K562 (cell line): Measurements from ENCODE around the gene TMEM209. TPM values are rescaled to one million over a fixed set of nuclear protein-coding genes. Genes with fewer than 3 reads are reported as not detected.

Experiments
- ATAC-seq: fragments of 200-7000 bp; cut with Tn5 transposase; 3 replicates; pipeline ENCODE4 v1.9.1; 2020; ENCODE audit warnings: moderate library complexity
- BruUV-seq: library from RNA; stranded (reverse); fragments of 400-500 nt; replicated peaks from 2 replicates; lab custom pipeline; 2021; lab: Mats Ljungman, UMichigan
- CTCF ChIA-PET: fragments of 300-600 bp; formaldehyde crosslinking; extraction: SDS; loops from one replicate; lab custom pipeline; 2021; ENCODE audit warnings: low intra/inter-chr PET ratio; lab: Yijun Ruan, JAX
- POLR2A ChIA-PET: fragments of 300-600, 350-650 bp; sonication (Branson Sonifier 250); formaldehyde crosslinking; extraction: SDS; loops from one replicate; lab custom pipeline; 2021; ENCODE audit warnings: antibody characterized with exemption, inconsistent platforms; lab: Yijun Ruan, JAX
- DNase-seq, 4 experiments: peaks; one replicate each; pipeline versions ENCODE4 v3.0.0 to v3.0.0-alpha.2; 2011 to 2018; ENCODE audit warnings: low spot score in 3 of 4, mixed read lengths in 3 of 4; ENCODE audit errors: extremely low read depth in 1 of 4
- FAIRE-seq: peaks from 2 replicates; lab custom pipeline; 2011; peaks lifted over from hg19 to GRCh38; lab: Jason Lieb, UNC
- H2AFZ ChIP-seq: 2 replicates; pipeline ENCODE4 v1.6.0; 2011; ENCODE audit warnings: low read depth, low read length, control low read depth, inconsistent platforms
- H3K27ac ChIP-seq: fragments of 200-600 bp; 3 replicates; pipeline ENCODE4 v1.8.0; 2011; ENCODE audit warnings: low read depth, mild to moderate bottlenecking, control low read depth, inconsistent platforms, low read length, moderate library complexity, mixed read lengths; ENCODE audit errors: extremely low read depth
- H3K27me3 ChIP-seq, 2 experiments: fragments of 300-600 bp in 1 of 2; 2 replicates in 1 of 2; 3 replicates in 1 of 2; pipeline versions ENCODE4 v1.6.0 to v1.8.0; 2011; ENCODE audit warnings: inconsistent platforms in 2 of 2, low read length in 2 of 2, mild to moderate bottlenecking in 1 of 2, mixed read lengths in 1 of 2, moderate library complexity in 1 of 2; ENCODE audit not compliant: control insufficient read depth in 2 of 2, insufficient read depth in 2 of 2
- H3K36me3 ChIP-seq: fragments of 300-600 bp; 3 replicates; pipeline ENCODE4 v1.8.0; 2011; ENCODE audit warnings: mild to moderate bottlenecking, low read length, inconsistent platforms; ENCODE audit not compliant: control insufficient read depth, insufficient read depth
- H3K4me1 ChIP-seq, 2 experiments: fragments of 200-600 bp in 1 of 2; replicated peaks in 1 of 2; 2 replicates in 1 of 2; 3 replicates in 1 of 2; pipeline versions ENCODE4 v1.5.1 to v1.8.0; 2011; ENCODE audit warnings: inconsistent platforms in 2 of 2, low read length in 2 of 2, mild to moderate bottlenecking in 1 of 2, mixed read lengths in 1 of 2, moderate library complexity in 1 of 2; ENCODE audit not compliant: control insufficient read depth in 2 of 2, insufficient read depth in 2 of 2
- H3K4me2 ChIP-seq: 2 replicates; pipeline ENCODE4 v1.6.1; 2011; ENCODE audit warnings: low read length, control low read depth, inconsistent platforms, mixed read lengths; ENCODE audit not compliant: insufficient read depth
- H3K4me3 ChIP-seq: fragments of 200-600 bp; sonication (generic), shearing (Covaris generic); 2 replicates; pipeline ENCODE4 v1.5.1; 2016; ENCODE audit warnings: control low read depth, inconsistent platforms
- H3K79me2 ChIP-seq: fragments of 200-600 bp; 3 replicates; pipeline ENCODE4 v1.8.0; 2011; ENCODE audit warnings: low read length, inconsistent platforms; ENCODE audit not compliant: control insufficient read depth, insufficient read depth
- H3K9ac ChIP-seq, 2 experiments: 2 replicates each; pipeline versions ENCODE4 v1.6.0 to v1.6.1; 2011; ENCODE audit warnings: low read depth in 2 of 2, low read length in 2 of 2, control low read depth in 1 of 2, inconsistent platforms in 1 of 2, mild to moderate bottlenecking in 1 of 2, mixed read lengths in 1 of 2; ENCODE audit not compliant: insufficient read depth in 1 of 2
- H3K9me1 ChIP-seq: one replicate; pipeline ENCODE4 v1.6.0; 2011; ENCODE audit warnings: inconsistent platforms, mild to moderate bottlenecking, low read length, moderate library complexity; ENCODE audit not compliant: control insufficient read depth, insufficient read depth
- H3K9me3 ChIP-seq: replicated peaks from 2 replicates; pipeline ENCODE4 v1.5.1; 2011; ENCODE audit warnings: low read depth, low read length, inconsistent platforms; ENCODE audit not compliant: control insufficient read depth, insufficient read depth
- H4K20me1 ChIP-seq: replicated peaks from 2 replicates; pipeline ENCODE4 v1.6.1; 2011; ENCODE audit warnings: low read length, inconsistent platforms, mixed read lengths; ENCODE audit not compliant: control insufficient read depth, insufficient read depth
- MLX ChIP-seq, 2 experiments: fragments of 450-650 bp in 1 of 2; sonication (generic) in 1 of 2; formaldehyde crosslinking; conservative IDR thresholded peaks; 2 replicates each; pipeline versions ENCODE4 v1.4.0 to v1.8.1; 2020 to 2022; ENCODE audit warnings: mild to moderate bottlenecking in 1 of 2, missing genetic modification reagents in 1 of 2
- PCBP1 ChIP-seq: fragments of 200-400 bp; formaldehyde crosslinking; IDR thresholded peaks from 2 replicates; pipeline ENCODE4 v1.6.1; 2018; ENCODE audit warnings: mild to moderate bottlenecking, low read depth, low read length; ENCODE audit not compliant: poor library complexity, severe bottlenecking
- POLR2G ChIP-seq: fragments of 200-400 bp; formaldehyde crosslinking; IDR thresholded peaks from 2 replicates; pipeline ENCODE4 v1.6.1; 2017; ENCODE audit warnings: low read depth, mild to moderate bottlenecking, antibody characterized with exemption, low read length, moderate library complexity
- STAT5B ChIP-seq: fragments of 250-450 bp; sonication (Bioruptor Pico); IDR thresholded peaks from 2 replicates; pipeline ENCODE4 v1.8.0; 2021; ENCODE audit warnings: mild to moderate bottlenecking, inconsistent platforms
- ZBTB33 ChIP-seq: sonication (generic); formaldehyde crosslinking; IDR thresholded peaks from 2 replicates; pipeline ENCODE4 v1.8.1; 2023; ENCODE audit warnings: mild to moderate bottlenecking, missing genetic modification reagents
- ZNF263 ChIP-seq: sonication (generic); formaldehyde crosslinking; IDR thresholded peaks from 2 replicates; pipeline ENCODE4 v1.8.0; 2022; ENCODE audit warnings: mild to moderate bottlenecking, missing genetic modification reagents, borderline replicate concordance
- ZNF740 ChIP-seq, 3 experiments: fragments of 200-800 bp in 1 of 3; sonication (Bioruptor generic) in 1 of 3; sonication (generic) in 1 of 3; formaldehyde crosslinking in 1 of 3; IDR thresholded peaks; 2 replicates each; pipeline versions ENCODE4 v1.6.1 to v1.8.0; 2016 to 2022; ENCODE audit warnings: mild to moderate bottlenecking in 2 of 3, missing compliant biosample characterization in 2 of 3, missing genetic modification characterization in 2 of 3, missing genetic modification reagents in 1 of 3
- WGBS: fragments of 100-300 bp; shearing (Covaris generic); methylation state at CpG from one replicate; pipeline ENCODE4 v1.1.6; 2016; ENCODE audit warnings: low coverage, mixed read lengths; ENCODE audit not compliant: insufficient coverage; ENCODE audit errors: missing lambda C conversion rate; 5-methylcytosine and 5-hydroxymethylcytosine counted together
- in situ Hi-C: fragments of 300-500 bp; cut with MboI; formaldehyde crosslinking; loops from 4 replicates; pipeline ENCODE4 v1.15.0; 2018; ENCODE audit warnings: inconsistent platforms, mixed read lengths
- intact Hi-C: fragments of 100-400 bp; cut with micrococcal nuclease; formaldehyde crosslinking; loops from 2 replicates; pipeline ENCODE4 v1.14.2; 2022
- polyA plus RNA-seq, 8 experiments: library from polyadenylated mRNA; depleted of rRNA in 4 of 8; stranded (reverse) in 5 of 8; unstranded in 3 of 8; fragments of >200 nt; fragmentation: Nextera tagmentation in 2 of 8; fragmentation: Illumina TruSeq in 1 of 8; extraction: Ambion mirVana in 2 of 8; extraction: Trizol in 1 of 8; gene quantifications; 2 replicates each; pipeline versions ENCODE4 v1.2.1 to v1.2.3, GENCODE V29; 2011 to 2014; ENCODE audit warnings: inconsistent platforms in 1 of 8, missing spikeins in 1 of 8
- total RNA-seq, 7 experiments: library from RNA; depleted of rRNA in 6 of 7; stranded (reverse); fragments of >200 nt in 6 of 7; fragmentation: Illumina TruSeq in 2 of 7; extraction: Trizol in 2 of 7; gene quantifications; 2 replicates each; pipeline versions ENCODE4 v1.2.1 to v1.2.3, GENCODE V29; 2011 to 2021; ENCODE audit warnings: low replicate concordance in 1 of 7

The TMEM209 gene
- total and polyA plus RNA-seq, 9 of the 15 experiments (the other 6 are each of a cell fraction or from before 2014, with no cell fraction given) = 36.8 to 116 (median 76.6) TPM

GRCh38 chr7:130153211-130153908, 51.8 kb downstream of the TMEM209 start:
- no peaks in the 10 kb centered on the region for H4K20me1 ChIP-seq
- H3K9me3 ChIP-seq = peaks cover 19% of the 10 kb centered on the region
- no peaks in the 10 kb centered on the region for H3K9me1 ChIP-seq
- H3K27ac ChIP-seq = peak overlapping the region; percentile 33; the same call in 1 of the 3 replicates
- intact Hi-C loops = no loop called here
- CTCF ChIA-PET = no interaction called here
- H2AFZ ChIP-seq = peak overlapping the region; percentile 17; the same call in 1 of the 2 replicates
- TF ChIP-seq STAT5B (CRISPR knock-in tag) (no peak), MLX (CRISPR knock-in tag; conservative IDR thresholded peaks at IDR 0.05) (no peak), ZNF740 (CRISPR knock-in tag; IDR thresholded peaks at IDR 0.05) (0 out of 2 replicates have a peak, but pooled peaks have one; percentile 9), ZNF740 (tag; IDR thresholded peaks at IDR 0.05) (no peak), PCBP1 (peak; percentile 37), POLR2G (peak; percentile 49), ZBTB33 (CRISPR knock-in tag) (peak; percentile 93), ZNF263 (peak; percentile 37; the same call in 1 of the 2 replicates)
- TF ChIP-seq, all 486 proteins: peak for 5
- Histone ChIP-seq H3K27me3 (no peaks in the 10 kb centered on the region; a peak in 1 of 5 replicates), H3K4me1 (peaks cover 0 to 45% of the 10 kb centered on the region in 2 experiments; a peak in 3 of 5 replicates), H3K4me2 (no peak overlapping the region), H3K79me2 (no peaks in the 10 kb centered on the region), H3K9ac (peak overlapping the region in 1 of 2 experiments; percentile 77; a peak in 2 of 4 replicates), H3K4me3 (no peak overlapping the region), H3K36me3 (peaks cover 10% of the 10 kb centered on the region; the same call in 2 of the 3 replicates)
- in situ Hi-C loops = no loop called here
- ATAC-seq = peak; percentile 10
- DNase-seq = peak in 1 of 4 experiments; percentile 18
- 88% methylated on average over 22 of the region's 29 CpGs for WGBS
- POLR2A ChIA-PET = interaction anchor here (0.6 to 1.4 kb wide), 3 partner anchors 9 to 28 kb away, joined by 3 to 4 read pairs (median 3); no protein-coding TSS in a partner anchor
- no peak for FAIRE-seq
- no TSS peak for BruUV-seq
